ENCODE data around the gene EMC6.

- no peak for TF ChIP-seq CTCF (IDR thresholded peaks at IDR 0.05; ENCODE audit: low read depth, low read length, poor library complexity, severe bottlenecking)
- TF ChIP-seq EZH2phosphoT487 (IDR thresholded peaks at IDR 0.05; ENCODE audit: borderline replicate concordance, low read length) = no peak
Measured at GRCh38 chr17:3682033-3682432, 13.4 kb downstream of the EMC6 start.

All from DOHH2 (cell line).